PFSK-1 (cell line): Measurements from ENCODE around the gene HEPN1.

Source experiments
- POLR2AphosphoS5 ChIP-seq: IDR thresholded peaks from 2 replicates; pipeline ENCODE4 v1.6.1; 2012; ENCODE audit warnings: low read depth, mild to moderate bottlenecking, control low read depth, low read length, moderate library complexity
- TAF1 ChIP-seq: IDR thresholded peaks from 2 replicates; pipeline ENCODE4 v1.6.1; 2012; ENCODE audit warnings: low read length, control low read depth, borderline replicate concordance; ENCODE audit not compliant: insufficient read depth

DNA sequence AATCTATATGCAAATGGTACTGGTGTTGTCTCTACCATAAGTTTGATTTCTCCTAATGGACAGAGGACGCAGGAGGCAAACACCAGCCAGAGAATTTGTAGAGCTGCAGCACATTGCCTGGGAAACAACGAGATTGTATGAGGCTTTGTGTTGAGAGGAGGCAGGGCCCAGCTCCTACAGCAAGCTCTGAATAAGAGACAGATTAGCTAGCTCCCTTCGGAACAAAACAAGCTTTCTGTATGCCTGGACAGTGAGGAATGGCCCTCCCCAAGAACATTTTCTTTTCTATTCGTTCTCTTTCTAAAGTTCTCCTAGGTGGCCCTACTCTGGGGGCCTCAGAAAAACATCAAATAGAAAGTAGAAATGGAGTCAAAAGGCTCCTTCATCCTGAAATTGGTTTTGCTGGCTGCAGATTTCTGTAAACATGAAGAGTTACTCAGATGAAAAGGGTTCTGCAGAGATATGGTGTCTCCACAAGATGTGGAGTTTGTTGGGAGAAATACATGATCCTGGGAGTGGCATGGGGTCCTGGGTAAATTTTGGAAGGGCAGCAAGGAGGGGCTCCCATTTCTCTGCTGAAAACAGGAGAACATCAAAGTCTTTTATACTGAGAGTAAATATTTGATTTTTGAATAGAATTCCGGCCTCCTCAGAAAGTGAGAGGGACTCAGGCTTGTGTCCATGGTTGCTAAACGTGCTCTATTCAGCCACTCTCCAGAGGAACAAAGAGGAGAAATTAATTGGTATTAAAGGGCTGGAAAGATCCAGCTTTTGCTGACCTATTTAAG lies 23.6 kb downstream of the HEPN1 start:
- no peak for TF ChIP-seq TAF1
- TF ChIP-seq POLR2AphosphoS5, result no peak
